Measurements from ENCODE around the gene PNMA6E. TPM values are rescaled to one million over a fixed set of nuclear protein-coding genes. Genes with fewer than 3 reads are reported as not detected.

The PNMA6E gene
- total and polyA plus RNA-seq, 12 donors = 0.07 to 0.27 (median 0.16) TPM; not detected in 5

GRCh38 chrX:153446636-153446936 is 45.4 kb upstream of the PNMA6E start:
- intact Hi-C loops (cut with DNase I) = no loop called here
- 76 to 95% (median 86%) methylated on average over 4 to 10 of the region's 10 CpGs; no CpG with 5 or more reads in 1 of the 4 donors for WGBS, 4 donors
- DNase-seq = no peak
- Histone ChIP-seq H3K36me3 (replicated peaks in 1 of 2) (no peaks in the 10 kb centered on the region), H3K4me3 (no peak overlapping the region), H3K9me3 (replicated peaks in 1 of 3) (no peaks in the 10 kb centered on the region), H3K4me1 (replicated peaks in 1 of 2) (no peaks in the 10 kb centered on the region), H3K27ac (no peak overlapping the region), H3K27me3 (peaks cover 3% of the 10 kb centered on the region)
- TF ChIP-seq POLR2A (IDR thresholded peaks at IDR 0.05) = no peak
- TF ChIP-seq CTCF (IDR thresholded peaks at IDR 0.05) = no peak

GRCh38 chrX:153445856-153446635 is 44.9 kb upstream of the PNMA6E start, which contains the start of gene TREX2:
TREX2 (minus strand) TSS chrX:153446056; CDS start chrX:153445430, 626 bp downstream.
- H3K4me1 ChIP-seq (replicated peaks in 1 of 2) = no peaks in the 10 kb centered on the region
- WGBS, 4 donors = 86 to 88% (median 86%) methylated on average over 11 to 30 of the region's 30 CpGs; no CpG with 5 or more reads in 1 of the 4 donors
- no peak for DNase-seq
- H3K4me3 ChIP-seq = no peak within 1 kb of the TSS
- intact Hi-C loops (cut with DNase I) = no loop called here
- TF ChIP-seq CTCF (IDR thresholded peaks at IDR 0.05) (no peak), POLR2A (IDR thresholded peaks at IDR 0.05) (no peak)
- peaks cover 4% of the 10 kb centered on the region for H3K27me3 ChIP-seq
- H3K27ac ChIP-seq = no peak within 1 kb of the TSS
- H3K9me3 ChIP-seq (replicated peaks in 1 of 3) = no peaks in the 10 kb centered on the region
- H3K36me3 ChIP-seq (replicated peaks in 1 of 2) = no peaks in the 10 kb centered on the region

- Histone ChIP-seq H3K9me3 (replicated peaks in 1 of 3) (no peaks in the 10 kb centered on the region), H3K4me1 (replicated peaks in 1 of 2) (no peaks in the 10 kb centered on the region), H3K36me3 (replicated peaks in 1 of 2) (no peaks in the 10 kb centered on the region), H3K27ac (no peak overlapping the region), H3K27me3 (peaks cover 4% of the 10 kb centered on the region), H3K4me3 (no peak overlapping the region)
- WGBS, 4 donors = 83 to 94% (median 89%) methylated on average over 5 to 35 of the region's 35 CpGs
- no peak for DNase-seq
- intact Hi-C loops (cut with DNase I) = no loop called here
- TF ChIP-seq CTCF (IDR thresholded peaks at IDR 0.05) (no peak), POLR2A (IDR thresholded peaks at IDR 0.05) (no peak)
These were observed 44.1 kb upstream of the PNMA6E start for GRCh38 chrX:153445106-153445855.

- Histone ChIP-seq H3K4me1 (replicated peaks in 1 of 2) (no peaks in the 10 kb centered on the region), H3K27ac (no peak overlapping the region), H3K36me3 (replicated peaks in 1 of 2) (no peaks in the 10 kb centered on the region), H3K4me3 (no peak overlapping the region), H3K9me3 (replicated peaks in 1 of 3) (no peaks in the 10 kb centered on the region), H3K27me3 (peaks cover 4% of the 10 kb centered on the region)
- no peak for TF ChIP-seq CTCF (IDR thresholded peaks at IDR 0.05)
- TF ChIP-seq POLR2A (IDR thresholded peaks at IDR 0.05) = no peak
- intact Hi-C loops (cut with DNase I) = no loop called here
- WGBS, 4 donors = 90 to 92% (median 91%) methylated on average over 12 to 37 of the region's 37 CpGs
- no peak for DNase-seq
These were observed 43.3 kb upstream of the PNMA6E start for GRCh38 chrX:153444333-153445011.

All from adrenal gland (tissue), 12 donors.